HEK293 (cell line): Measurements from ENCODE around the gene AK8.

Experiments used
- CTCF ChIP-seq: fragments of 450-650 bp; formaldehyde crosslinking; IDR thresholded peaks from 2 replicates; pipeline ENCODE4 v1.5.1; 2016; ENCODE audit warnings: missing biosample characterization, missing genetic modification characterization
- MYNN ChIP-seq: fragments of 450-650 bp; formaldehyde crosslinking; IDR thresholded peaks from 2 replicates; pipeline ENCODE4 v1.5.1; 2016; ENCODE audit warnings: missing biosample characterization, missing genetic modification characterization, borderline replicate concordance
- SCRT1 ChIP-seq: fragments of 450-650 bp; formaldehyde crosslinking; IDR thresholded peaks from 2 replicates; pipeline ENCODE4 v1.5.1; 2016; ENCODE audit warnings: missing biosample characterization, missing genetic modification characterization, borderline replicate concordance
- ZNF555 ChIP-seq: fragments of 450-650 bp; formaldehyde crosslinking; conservative IDR thresholded peaks from 2 replicates; pipeline ENCODE4 v1.5.1; 2017; ENCODE audit warnings: missing biosample characterization, mild to moderate bottlenecking, missing genetic modification characterization, inconsistent platforms

- TF ChIP-seq SCRT1 (tag by site-specific recombination): no peak
- TF ChIP-seq ZNF555 (tag by site-specific recombination): no peak
- no peak for TF ChIP-seq CTCF (tag by site-specific recombination)
- TF ChIP-seq MYNN (tag by site-specific recombination): no peak
Observed at GRCh38 chr9:132833550-132834121, 44.4 kb downstream of the AK8 start.
